Measurements from ENCODE around the gene ATRNL1. TPM values are rescaled to one million over a fixed set of nuclear protein-coding genes. Genes with fewer than 3 reads are reported as not detected.

The ATRNL1 gene
- total RNA-seq, 1 experiment from 2014 or later = 28.7 TPM

DNA sequence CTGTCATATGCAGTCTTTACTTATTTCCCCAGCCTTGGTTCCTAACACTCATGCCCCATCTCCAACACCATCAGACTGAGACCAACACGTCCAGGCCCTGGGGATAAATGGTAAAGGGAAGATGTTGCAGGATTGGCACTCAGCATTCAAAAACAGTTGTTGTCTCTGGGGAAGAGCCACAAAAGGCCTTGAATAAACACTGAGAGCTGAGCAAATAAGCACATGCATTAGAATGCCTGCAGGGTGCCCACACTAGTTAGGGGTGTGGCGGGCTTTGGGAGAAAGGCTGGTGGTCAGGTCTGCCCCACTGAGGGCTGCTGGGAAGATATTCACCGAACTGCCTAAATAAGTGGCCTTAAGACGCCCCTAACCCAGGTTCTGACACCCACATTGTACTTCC lies 788.9 kb downstream of the ATRNL1 start:
- peaks cover 14% of the 10 kb centered on the region for H3K4me1 Mint-ChIP-seq
- no peak overlapping the region for H3K4me3 Mint-ChIP-seq
- ChIA-PET CTCF (interaction anchor here (1.3 kb wide), 1 partner anchor 21 kb away, joined by 3 read pairs; no protein-coding TSS in a partner anchor), POLR2A (no interaction called here)
- TF ChIP-seq NFATC4 (CRISPR knock-in tag; IDR thresholded peaks at IDR 0.05) (no peak), CREB1 (CRISPR knock-in tag; IDR thresholded peaks at IDR 0.05) (no peak), JUN (CRISPR knock-in tag; IDR thresholded peaks at IDR 0.05) (no peak), PRRX2 (CRISPR knock-in tag; IDR thresholded peaks at IDR 0.05) (no peak), NR3C1 (CRISPR knock-in tag; conservative IDR thresholded peaks at IDR 0.05; ENCODE audit: low read depth) (no peak), ZNF423 (CRISPR knock-in tag; IDR thresholded peaks at IDR 0.05) (no peak), SOX15 (CRISPR knock-in tag; IDR thresholded peaks at IDR 0.05) (no peak), ZNF317 (CRISPR knock-in tag; IDR thresholded peaks at IDR 0.05; ENCODE audit: borderline replicate concordance, low read depth) (no peak), OVOL2 (CRISPR knock-in tag; IDR thresholded peaks at IDR 0.05; ENCODE audit: borderline replicate concordance) (no peak)
- TF ChIP-seq, protein P1, sequence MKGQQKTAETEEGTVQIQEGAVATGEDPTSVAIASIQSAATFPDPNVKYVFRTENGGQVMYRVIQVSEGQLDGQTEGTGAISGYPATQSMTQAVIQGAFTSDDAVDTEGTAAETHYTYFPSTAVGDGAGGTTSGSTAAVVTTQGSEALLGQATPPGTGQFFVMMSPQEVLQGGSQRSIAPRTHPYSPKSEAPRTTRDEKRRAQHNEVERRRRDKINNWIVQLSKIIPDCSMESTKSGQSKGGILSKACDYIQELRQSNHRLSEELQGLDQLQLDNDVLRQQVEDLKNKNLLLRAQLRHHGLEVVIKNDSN (CRISPR knock-in tag; IDR thresholded peaks at IDR 0.05) = no peak
- TF ChIP-seq, protein P2, sequence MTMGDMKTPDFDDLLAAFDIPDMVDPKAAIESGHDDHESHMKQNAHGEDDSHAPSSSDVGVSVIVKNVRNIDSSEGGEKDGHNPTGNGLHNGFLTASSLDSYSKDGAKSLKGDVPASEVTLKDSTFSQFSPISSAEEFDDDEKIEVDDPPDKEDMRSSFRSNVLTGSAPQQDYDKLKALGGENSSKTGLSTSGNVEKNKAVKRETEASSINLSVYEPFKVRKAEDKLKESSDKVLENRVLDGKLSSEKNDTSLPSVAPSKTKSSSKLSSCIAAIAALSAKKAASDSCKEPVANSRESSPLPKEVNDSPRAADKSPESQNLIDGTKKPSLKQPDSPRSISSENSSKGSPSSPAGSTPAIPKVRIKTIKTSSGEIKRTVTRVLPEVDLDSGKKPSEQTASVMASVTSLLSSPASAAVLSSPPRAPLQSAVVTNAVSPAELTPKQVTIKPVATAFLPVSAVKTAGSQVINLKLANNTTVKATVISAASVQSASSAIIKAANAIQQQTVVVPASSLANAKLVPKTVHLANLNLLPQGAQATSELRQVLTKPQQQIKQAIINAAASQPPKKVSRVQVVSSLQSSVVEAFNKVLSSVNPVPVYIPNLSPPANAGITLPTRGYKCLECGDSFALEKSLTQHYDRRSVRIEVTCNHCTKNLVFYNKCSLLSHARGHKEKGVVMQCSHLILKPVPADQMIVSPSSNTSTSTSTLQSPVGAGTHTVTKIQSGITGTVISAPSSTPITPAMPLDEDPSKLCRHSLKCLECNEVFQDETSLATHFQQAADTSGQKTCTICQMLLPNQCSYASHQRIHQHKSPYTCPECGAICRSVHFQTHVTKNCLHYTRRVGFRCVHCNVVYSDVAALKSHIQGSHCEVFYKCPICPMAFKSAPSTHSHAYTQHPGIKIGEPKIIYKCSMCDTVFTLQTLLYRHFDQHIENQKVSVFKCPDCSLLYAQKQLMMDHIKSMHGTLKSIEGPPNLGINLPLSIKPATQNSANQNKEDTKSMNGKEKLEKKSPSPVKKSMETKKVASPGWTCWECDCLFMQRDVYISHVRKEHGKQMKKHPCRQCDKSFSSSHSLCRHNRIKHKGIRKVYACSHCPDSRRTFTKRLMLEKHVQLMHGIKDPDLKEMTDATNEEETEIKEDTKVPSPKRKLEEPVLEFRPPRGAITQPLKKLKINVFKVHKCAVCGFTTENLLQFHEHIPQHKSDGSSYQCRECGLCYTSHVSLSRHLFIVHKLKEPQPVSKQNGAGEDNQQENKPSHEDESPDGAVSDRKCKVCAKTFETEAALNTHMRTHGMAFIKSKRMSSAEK (CRISPR knock-in tag; IDR thresholded peaks at IDR 0.05; ENCODE audit: borderline replicate concordance) = no peak
- TF ChIP-seq, protein P3, sequence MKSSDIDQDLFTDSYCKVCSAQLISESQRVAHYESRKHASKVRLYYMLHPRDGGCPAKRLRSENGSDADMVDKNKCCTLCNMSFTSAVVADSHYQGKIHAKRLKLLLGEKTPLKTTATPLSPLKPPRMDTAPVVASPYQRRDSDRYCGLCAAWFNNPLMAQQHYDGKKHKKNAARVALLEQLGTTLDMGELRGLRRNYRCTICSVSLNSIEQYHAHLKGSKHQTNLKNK (CRISPR knock-in tag; IDR thresholded peaks at IDR 0.05) = no peak
- DNase-seq (ENCODE audit: low spot score) = no peak
- H3K36me3 Mint-ChIP-seq = no peaks in the 10 kb centered on the region
- H3K27me3 Mint-ChIP-seq (ENCODE audit: low read depth) = peaks cover 58% of the 10 kb centered on the region
- ATAC-seq = peak; percentile 93
- H3K9me3 Mint-ChIP-seq = peaks cover 5% of the 10 kb centered on the region
- no peak overlapping the region for H3K27ac Mint-ChIP-seq

DNA sequence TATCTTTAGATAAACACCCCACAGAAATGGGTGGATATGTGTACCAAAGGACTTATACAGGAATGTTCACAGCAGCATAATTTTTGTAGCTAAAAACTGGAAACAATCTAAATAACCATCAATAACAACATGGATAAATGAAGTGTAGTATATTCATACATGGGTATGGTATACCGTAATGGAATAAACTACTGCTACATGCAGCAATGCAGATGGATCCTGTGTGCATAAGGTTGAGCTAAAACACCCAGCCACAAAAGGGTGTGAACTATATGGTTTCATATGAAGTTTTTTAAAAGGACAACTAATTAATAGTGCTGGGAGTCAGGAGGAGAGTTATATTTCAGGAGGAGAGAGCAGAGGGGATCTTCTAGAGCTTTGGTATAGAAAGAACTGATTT lies 790.2 kb downstream of the ATRNL1 start:
- CTCF ChIA-PET = no interaction called here
- peaks cover 24% of the 10 kb centered on the region for H3K4me1 Mint-ChIP-seq
- no peak overlapping the region for H3K4me3 Mint-ChIP-seq
- peaks cover 5% of the 10 kb centered on the region for H3K9me3 Mint-ChIP-seq
- no peak overlapping the region for H3K27ac Mint-ChIP-seq
- TF ChIP-seq ZNF416 (CRISPR knock-in tag; IDR thresholded peaks at IDR 0.05) (no peak), ZNF232 (CRISPR knock-in tag; IDR thresholded peaks at IDR 0.05) (no peak)
- TF ChIP-seq, protein P3 (CRISPR knock-in tag; IDR thresholded peaks at IDR 0.05) = no peak
- H3K36me3 Mint-ChIP-seq = no peaks in the 10 kb centered on the region
- POLR2A ChIA-PET = no interaction called here
- DNase-seq (ENCODE audit: low spot score) (no peak), ATAC-seq (no peak)
- H3K27me3 Mint-ChIP-seq (ENCODE audit: low read depth) = peaks cover 58% of the 10 kb centered on the region

DNA sequence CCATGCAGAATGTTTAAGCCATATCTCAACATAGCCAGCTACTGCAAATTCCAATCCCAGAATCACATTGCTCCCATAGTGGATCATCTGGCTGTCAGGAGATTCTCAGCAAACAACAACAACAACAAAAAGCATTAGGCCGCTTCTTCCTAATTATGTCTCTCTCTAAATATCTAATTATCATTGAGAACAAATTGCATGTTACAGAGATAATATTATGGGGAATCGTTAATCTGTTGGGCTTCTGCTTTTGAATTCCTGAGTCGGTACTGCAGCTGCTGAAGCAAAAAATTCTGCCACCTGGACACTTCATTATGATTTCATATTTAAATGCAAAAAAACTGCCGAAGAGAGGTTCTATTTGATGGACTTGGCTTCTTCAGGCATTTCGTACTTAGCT lies 791.2 kb downstream of the ATRNL1 start:
- Mint-ChIP-seq H3K27ac (no peak overlapping the region), H3K4me1 (peaks cover 26% of the 10 kb centered on the region), H3K36me3 (no peaks in the 10 kb centered on the region), H3K27me3 (ENCODE audit: low read depth) (peaks cover 53% of the 10 kb centered on the region), H3K4me3 (no peak overlapping the region), H3K9me3 (peaks cover 5% of the 10 kb centered on the region)
- no peak for ATAC-seq
- CTCF ChIA-PET = no interaction called here
- DNase-seq (ENCODE audit: low spot score) = no peak
- POLR2A ChIA-PET = no interaction called here
- TF ChIP-seq, protein P4, sequence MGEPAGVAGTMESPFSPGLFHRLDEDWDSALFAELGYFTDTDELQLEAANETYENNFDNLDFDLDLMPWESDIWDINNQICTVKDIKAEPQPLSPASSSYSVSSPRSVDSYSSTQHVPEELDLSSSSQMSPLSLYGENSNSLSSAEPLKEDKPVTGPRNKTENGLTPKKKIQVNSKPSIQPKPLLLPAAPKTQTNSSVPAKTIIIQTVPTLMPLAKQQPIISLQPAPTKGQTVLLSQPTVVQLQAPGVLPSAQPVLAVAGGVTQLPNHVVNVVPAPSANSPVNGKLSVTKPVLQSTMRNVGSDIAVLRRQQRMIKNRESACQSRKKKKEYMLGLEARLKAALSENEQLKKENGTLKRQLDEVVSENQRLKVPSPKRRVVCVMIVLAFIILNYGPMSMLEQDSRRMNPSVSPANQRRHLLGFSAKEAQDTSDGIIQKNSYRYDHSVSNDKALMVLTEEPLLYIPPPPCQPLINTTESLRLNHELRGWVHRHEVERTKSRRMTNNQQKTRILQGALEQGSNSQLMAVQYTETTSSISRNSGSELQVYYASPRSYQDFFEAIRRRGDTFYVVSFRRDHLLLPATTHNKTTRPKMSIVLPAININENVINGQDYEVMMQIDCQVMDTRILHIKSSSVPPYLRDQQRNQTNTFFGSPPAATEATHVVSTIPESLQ (CRISPR knock-in tag; IDR thresholded peaks at IDR 0.05) = no peak
- TF ChIP-seq NFE2L1 (CRISPR knock-in tag; IDR thresholded peaks at IDR 0.05) (no peak), NFATC4 (CRISPR knock-in tag; IDR thresholded peaks at IDR 0.05) (no peak), ESRRA (CRISPR knock-in tag; IDR thresholded peaks at IDR 0.05; ENCODE audit: borderline replicate concordance) (no peak), FOXJ3 (CRISPR knock-in tag; IDR thresholded peaks at IDR 0.05; ENCODE audit: borderline replicate concordance) (no peak), NR2C2 (CRISPR knock-in tag; IDR thresholded peaks at IDR 0.05) (no peak), SMAD3 (CRISPR knock-in tag; IDR thresholded peaks at IDR 0.05; ENCODE audit: borderline replicate concordance) (no peak), GTF2I (CRISPR knock-in tag; conservative IDR thresholded peaks at IDR 0.05) (no peak)
- TF ChIP-seq, protein P5, sequence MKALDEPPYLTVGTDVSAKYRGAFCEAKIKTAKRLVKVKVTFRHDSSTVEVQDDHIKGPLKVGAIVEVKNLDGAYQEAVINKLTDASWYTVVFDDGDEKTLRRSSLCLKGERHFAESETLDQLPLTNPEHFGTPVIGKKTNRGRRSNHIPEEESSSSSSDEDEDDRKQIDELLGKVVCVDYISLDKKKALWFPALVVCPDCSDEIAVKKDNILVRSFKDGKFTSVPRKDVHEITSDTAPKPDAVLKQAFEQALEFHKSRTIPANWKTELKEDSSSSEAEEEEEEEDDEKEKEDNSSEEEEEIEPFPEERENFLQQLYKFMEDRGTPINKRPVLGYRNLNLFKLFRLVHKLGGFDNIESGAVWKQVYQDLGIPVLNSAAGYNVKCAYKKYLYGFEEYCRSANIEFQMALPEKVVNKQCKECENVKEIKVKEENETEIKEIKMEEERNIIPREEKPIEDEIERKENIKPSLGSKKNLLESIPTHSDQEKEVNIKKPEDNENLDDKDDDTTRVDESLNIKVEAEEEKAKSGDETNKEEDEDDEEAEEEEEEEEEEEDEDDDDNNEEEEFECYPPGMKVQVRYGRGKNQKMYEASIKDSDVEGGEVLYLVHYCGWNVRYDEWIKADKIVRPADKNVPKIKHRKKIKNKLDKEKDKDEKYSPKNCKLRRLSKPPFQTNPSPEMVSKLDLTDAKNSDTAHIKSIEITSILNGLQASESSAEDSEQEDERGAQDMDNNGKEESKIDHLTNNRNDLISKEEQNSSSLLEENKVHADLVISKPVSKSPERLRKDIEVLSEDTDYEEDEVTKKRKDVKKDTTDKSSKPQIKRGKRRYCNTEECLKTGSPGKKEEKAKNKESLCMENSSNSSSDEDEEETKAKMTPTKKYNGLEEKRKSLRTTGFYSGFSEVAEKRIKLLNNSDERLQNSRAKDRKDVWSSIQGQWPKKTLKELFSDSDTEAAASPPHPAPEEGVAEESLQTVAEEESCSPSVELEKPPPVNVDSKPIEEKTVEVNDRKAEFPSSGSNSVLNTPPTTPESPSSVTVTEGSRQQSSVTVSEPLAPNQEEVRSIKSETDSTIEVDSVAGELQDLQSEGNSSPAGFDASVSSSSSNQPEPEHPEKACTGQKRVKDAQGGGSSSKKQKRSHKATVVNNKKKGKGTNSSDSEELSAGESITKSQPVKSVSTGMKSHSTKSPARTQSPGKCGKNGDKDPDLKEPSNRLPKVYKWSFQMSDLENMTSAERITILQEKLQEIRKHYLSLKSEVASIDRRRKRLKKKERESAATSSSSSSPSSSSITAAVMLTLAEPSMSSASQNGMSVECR (CRISPR knock-in tag; IDR thresholded peaks at IDR 0.05; ENCODE audit: borderline replicate concordance) = no peak
